SK-N-SH (cell line): ENCODE results near the gene CZIB.

Experiments used
- CHD2 ChIP-seq: fragments of 150-350 bp; IDR thresholded peaks from 2 replicates; pipeline ENCODE4 v1.6.1; 2018; ENCODE audit warnings: low read length; ENCODE audit not compliant: partially characterized antibody
- EP300 ChIP-seq, 2 experiments: IDR thresholded peaks; 2 replicates each; pipeline versions ENCODE4 v1.4.0 to v1.6.1; 2012; ENCODE audit warnings: borderline replicate concordance in 1 of 2, low read depth in 1 of 2, low read length in 1 of 2
- EZH2phosphoT487 ChIP-seq: fragments of 200-600 bp; sonication (generic); IDR thresholded peaks from 2 replicates; pipeline ENCODE4 v1.6.1; 2017; ENCODE audit warnings: low read depth, mixed run types, mild to moderate bottlenecking, antibody characterized with exemption, moderate library complexity, borderline replicate concordance
- GABPA ChIP-seq: IDR thresholded peaks from 2 replicates; pipeline ENCODE4 v1.4.0; 2012; ENCODE audit warnings: low read depth, mild to moderate bottlenecking
- MXI1 ChIP-seq: IDR thresholded peaks from 2 replicates; pipeline ENCODE4 v1.6.1; 2012; ENCODE audit warnings: mild to moderate bottlenecking, low read depth, low read length, improper control_type of control experiment
- NFIC ChIP-seq: IDR thresholded peaks from 2 replicates; pipeline ENCODE4 v1.4.0; 2012; ENCODE audit warnings: borderline replicate concordance
- RFX5 ChIP-seq: IDR thresholded peaks from 2 replicates; pipeline ENCODE4 v1.6.1; 2012; ENCODE audit warnings: mild to moderate bottlenecking, improper control_type of control experiment, low read length
- RXRA ChIP-seq: IDR thresholded peaks from 2 replicates; pipeline ENCODE4 v1.4.0; 2012; ENCODE audit warnings: low read depth, mild to moderate bottlenecking, borderline replicate concordance
- SIN3A ChIP-seq: IDR thresholded peaks from 2 replicates; pipeline ENCODE4 v1.6.1; 2012; ENCODE audit warnings: low read depth, mild to moderate bottlenecking, low read length, moderate library complexity, borderline replicate concordance
- YY1 ChIP-seq: IDR thresholded peaks from 2 replicates; pipeline ENCODE4 v1.4.0; 2012; ENCODE audit warnings: low read depth, mild to moderate bottlenecking
- TF ChIP-seq, protein P1 (sequence below): fragments of 200-600 bp; sonication (generic); IDR thresholded peaks from 2 replicates; pipeline ENCODE4 v1.6.1; 2017; ENCODE audit warnings: antibody characterized with exemption, mild to moderate bottlenecking, moderate library complexity

GRCh38 chr1:53257454-53258081, 37.1 kb upstream of the CZIB start:
- TF ChIP-seq, protein P1, sequence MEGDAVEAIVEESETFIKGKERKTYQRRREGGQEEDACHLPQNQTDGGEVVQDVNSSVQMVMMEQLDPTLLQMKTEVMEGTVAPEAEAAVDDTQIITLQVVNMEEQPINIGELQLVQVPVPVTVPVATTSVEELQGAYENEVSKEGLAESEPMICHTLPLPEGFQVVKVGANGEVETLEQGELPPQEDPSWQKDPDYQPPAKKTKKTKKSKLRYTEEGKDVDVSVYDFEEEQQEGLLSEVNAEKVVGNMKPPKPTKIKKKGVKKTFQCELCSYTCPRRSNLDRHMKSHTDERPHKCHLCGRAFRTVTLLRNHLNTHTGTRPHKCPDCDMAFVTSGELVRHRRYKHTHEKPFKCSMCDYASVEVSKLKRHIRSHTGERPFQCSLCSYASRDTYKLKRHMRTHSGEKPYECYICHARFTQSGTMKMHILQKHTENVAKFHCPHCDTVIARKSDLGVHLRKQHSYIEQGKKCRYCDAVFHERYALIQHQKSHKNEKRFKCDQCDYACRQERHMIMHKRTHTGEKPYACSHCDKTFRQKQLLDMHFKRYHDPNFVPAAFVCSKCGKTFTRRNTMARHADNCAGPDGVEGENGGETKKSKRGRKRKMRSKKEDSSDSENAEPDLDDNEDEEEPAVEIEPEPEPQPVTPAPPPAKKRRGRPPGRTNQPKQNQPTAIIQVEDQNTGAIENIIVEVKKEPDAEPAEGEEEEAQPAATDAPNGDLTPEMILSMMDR: no peak
- TF ChIP-seq EZH2phosphoT487: no peak
- TF ChIP-seq RFX5: no peak
- TF ChIP-seq EP300 (IDR thresholded peaks at IDR 0.05; ENCODE audit: borderline replicate concordance in 1 of 2, low read depth in 1 of 2, low read length in 1 of 2): no peak
- TF ChIP-seq CHD2: no peak
- TF ChIP-seq RXRA: no peak
- no peak for TF ChIP-seq SIN3A
- no peak for TF ChIP-seq MXI1
- TF ChIP-seq YY1: no peak
- TF ChIP-seq GABPA: no peak
- no peak for TF ChIP-seq NFIC
